ENCODE data around the gene SOCS3.

SOCS3 gene

GRCh38 chr17:78324391-78325075 is 35.3 kb downstream of the SOCS3 start:
- H3K4me2 ChIP-seq (ENCODE audit: low read length) = peak overlapping the region; percentile 80

GRCh38 chr17:78323826-78324390 is 36.0 kb downstream of the SOCS3 start:
- H3K36me3 ChIP-seq (replicated peaks; ENCODE audit: low read depth, low read length) = no peaks in the 10 kb centered on the region
- peak overlapping the region; percentile 36 for H3K4me3 ChIP-seq (ENCODE audit: low read length)
- no peaks in the 10 kb centered on the region for H3K27me3 ChIP-seq (ENCODE audit: low read depth, low read length)
- no peaks in the 10 kb centered on the region for H4K20me1 ChIP-seq (ENCODE audit: insufficient read depth, low read length)
- peaks cover 28% of the 10 kb centered on the region for H3K4me1 ChIP-seq (ENCODE audit: low read length)
- H3K4me2 ChIP-seq (ENCODE audit: low read length) = peak overlapping the region; percentile 80
- H3K9ac ChIP-seq (ENCODE audit: low read length) = peak overlapping the region; percentile 38; the same call in 1 of the 2 replicates
- 0 out of 2 replicates have a peak overlapping the region, but pooled peaks have one; percentile 22 for H3K27ac ChIP-seq (ENCODE audit: low read length)
- TF ChIP-seq CTCF (IDR thresholded peaks at IDR 0.05; ENCODE audit: low read depth, low read length) = no peak
- TF ChIP-seq EZH2phosphoT487 (IDR thresholded peaks at IDR 0.05; ENCODE audit: low read depth) = no peak
- H3K79me2 ChIP-seq (ENCODE audit: low read length) = no peaks in the 10 kb centered on the region; the same call in 1 of the 2 replicates
- H2AFZ ChIP-seq (ENCODE audit: low read depth, low read length) = no peak overlapping the region
- H3K9me3 ChIP-seq (ENCODE audit: insufficient read depth, low read length) = no peaks in the 10 kb centered on the region

More at GRCh38 chr17:78324391-78325075, 35.3 kb downstream of the SOCS3 start:
- TF ChIP-seq CTCF (IDR thresholded peaks at IDR 0.05; ENCODE audit: low read depth, low read length) (no peak), EZH2phosphoT487 (IDR thresholded peaks at IDR 0.05; ENCODE audit: low read depth) (no peak)
- no peaks in the 10 kb centered on the region for H3K27me3 ChIP-seq (ENCODE audit: low read depth, low read length)
- H2AFZ ChIP-seq (ENCODE audit: low read depth, low read length) = peak overlapping the region; percentile 35; the same call in 1 of the 2 replicates
- no peaks in the 10 kb centered on the region for H4K20me1 ChIP-seq (ENCODE audit: insufficient read depth, low read length)
- no peaks in the 10 kb centered on the region for H3K9me3 ChIP-seq (ENCODE audit: insufficient read depth, low read length)
- H3K79me2 ChIP-seq (ENCODE audit: low read length) = no peaks in the 10 kb centered on the region
- H3K36me3 ChIP-seq (replicated peaks; ENCODE audit: low read depth, low read length) = no peaks in the 10 kb centered on the region
- peak overlapping the region; percentile 38; the same call in 1 of the 2 replicates for H3K9ac ChIP-seq (ENCODE audit: low read length)
- H3K27ac ChIP-seq (ENCODE audit: low read length) = peak overlapping the region; percentile 22
- H3K4me3 ChIP-seq (ENCODE audit: low read length) = peak overlapping the region; percentile 36
- H3K4me1 ChIP-seq (ENCODE audit: low read length) = peaks cover 27% of the 10 kb centered on the region

GRCh38 chr17:78322858-78323455 is 36.9 kb downstream of the SOCS3 start:
- Histone ChIP-seq H3K36me3 (replicated peaks; ENCODE audit: low read depth, low read length) (no peaks in the 10 kb centered on the region), H3K9me3 (ENCODE audit: insufficient read depth, low read length) (no peaks in the 10 kb centered on the region), H3K27ac (ENCODE audit: low read length) (no peak overlapping the region), H3K79me2 (ENCODE audit: low read length) (peaks cover 3% of the 10 kb centered on the region; the same call in 1 of the 2 replicates), H2AFZ (ENCODE audit: low read depth, low read length) (no peak overlapping the region), H3K9ac (ENCODE audit: low read length) (no peak overlapping the region), H3K4me3 (ENCODE audit: low read length) (no peak overlapping the region), H3K4me2 (ENCODE audit: low read length) (no peak overlapping the region), H4K20me1 (ENCODE audit: insufficient read depth, low read length) (no peaks in the 10 kb centered on the region), H3K27me3 (ENCODE audit: low read depth, low read length) (no peaks in the 10 kb centered on the region), H3K4me1 (ENCODE audit: low read length) (peaks cover 37% of the 10 kb centered on the region)
- TF ChIP-seq EZH2phosphoT487 (IDR thresholded peaks at IDR 0.05; ENCODE audit: low read depth) = no peak
- TF ChIP-seq CTCF (IDR thresholded peaks at IDR 0.05; ENCODE audit: low read depth, low read length) = no peak

- no peaks in the 10 kb centered on the region for H3K36me3 ChIP-seq (replicated peaks; ENCODE audit: low read depth, low read length)
- peaks cover 3% of the 10 kb centered on the region; the same call in 1 of the 2 replicates for H3K79me2 ChIP-seq (ENCODE audit: low read length)
- H3K9ac ChIP-seq (ENCODE audit: low read length) = no peak overlapping the region
- no peak for TF ChIP-seq EZH2phosphoT487 (IDR thresholded peaks at IDR 0.05; ENCODE audit: low read depth)
- TF ChIP-seq CTCF (IDR thresholded peaks at IDR 0.05; ENCODE audit: low read depth, low read length) = no peak
- H3K4me3 ChIP-seq (ENCODE audit: low read length) = no peak overlapping the region
- peaks cover 43% of the 10 kb centered on the region for H3K4me1 ChIP-seq (ENCODE audit: low read length)
- no peaks in the 10 kb centered on the region for H4K20me1 ChIP-seq (ENCODE audit: insufficient read depth, low read length)
- no peaks in the 10 kb centered on the region for H3K27me3 ChIP-seq (ENCODE audit: low read depth, low read length)
- H3K4me2 ChIP-seq (ENCODE audit: low read length) = no peak overlapping the region
- no peaks in the 10 kb centered on the region for H3K9me3 ChIP-seq (ENCODE audit: insufficient read depth, low read length)
- no peak overlapping the region for H2AFZ ChIP-seq (ENCODE audit: low read depth, low read length)
- H3K27ac ChIP-seq (ENCODE audit: low read length) = no peak overlapping the region
Measured at GRCh38 chr17:78322327-78322857, 37.5 kb downstream of the SOCS3 start.
